B cell (primary cell): ENCODE results near the gene IL17B. TPM values are rescaled to one million over a fixed set of nuclear protein-coding genes. Genes with fewer than 3 reads are reported as not detected.

Experiments
- ATAC-seq: fragments of 200-7000 bp; cut with Tn5 transposase; one replicate; pipeline ENCODE4 v1.10.0; 2021; ENCODE audit warnings: low read depth, mild to moderate bottlenecking, moderate number of reproducible peaks, moderate library complexity
- CTCF ChIA-PET: fragments of 350-600 bp; sonication (Branson Sonifier 250); formaldehyde crosslinking; loops from one replicate; lab custom pipeline; 2021; ENCODE audit warnings: antibody characterized with exemption, inconsistent platforms; lab: Charles Lee
- POLR2A ChIA-PET: fragments of 350-600 bp; sonication (Branson Sonifier 250); formaldehyde crosslinking; loops from one replicate; lab custom pipeline; 2021; ENCODE audit warnings: antibody characterized with exemption; lab: Charles Lee
- DNase-seq: peaks from one replicate; pipeline ENCODE4 v3.0.0; 2013
- H2AFZ ChIP-seq: 2 replicates; pipeline ENCODE4 v1.6.1; 2012; ENCODE audit warnings: mild to moderate bottlenecking, low read depth, low read length; ENCODE audit not compliant: insufficient read depth, poor library complexity, severe bottlenecking
- H3K27ac ChIP-seq, 2 donors: 1 replicate in 1 of 2; 2 replicates in 1 of 2; pipeline ENCODE4 v1.5.1; 2012 to 2013; ENCODE audit warnings: low read length in 2 of 2, mild to moderate bottlenecking in 2 of 2, moderate library complexity in 1 of 2
- H3K27me3 ChIP-seq, 4 experiments: fragments of 200-600 bp in 1 of 4; sonication (generic) in 1 of 4; replicated peaks in 1 of 4; 1 replicate in 2 of 4; 2 replicates in 2 of 4; pipeline versions ENCODE4 v1.6.1 to v1.7.0; 2013 to 2016; ENCODE audit warnings: low read length in 3 of 4, mild to moderate bottlenecking in 2 of 4, mixed read lengths in 1 of 4, moderate library complexity in 1 of 4; ENCODE audit not compliant: insufficient read depth in 4 of 4, control insufficient read depth in 3 of 4; ENCODE audit errors: control extremely low read depth in 1 of 4
- H3K36me3 ChIP-seq, 2 experiments: replicated peaks in 1 of 2; 1 replicate in 1 of 2; 2 replicates in 1 of 2; pipeline versions ENCODE4 v1.6.1 to v1.7.1; 2013; ENCODE audit warnings: low read length in 1 of 2; ENCODE audit not compliant: insufficient read depth in 2 of 2, control insufficient read depth in 1 of 2; ENCODE audit errors: control extremely low read depth in 1 of 2, extremely low read depth in 1 of 2
- H3K4me1 ChIP-seq, 2 donors: fragments of 200-600 bp in 1 of 2; sonication (generic) in 1 of 2; 1 replicate in 1 of 2; 2 replicates in 1 of 2; pipeline versions ENCODE4 v1.5.1 to v1.6.1; 2013 to 2017; ENCODE audit warnings: low read length in 2 of 2; ENCODE audit not compliant: control insufficient read depth in 2 of 2, insufficient read depth in 2 of 2
- H3K4me2 ChIP-seq: replicated peaks from 2 replicates; pipeline ENCODE3; 2012; ENCODE audit warnings: mild to moderate bottlenecking, low read depth, low read length; ENCODE audit not compliant: poor library complexity, severe bottlenecking
- H3K4me3 ChIP-seq, 5 experiments: fragments of 200-600 bp in 1 of 5; sonication (generic) in 1 of 5; 1 replicate in 3 of 5; 2 replicates in 2 of 5; pipeline versions ENCODE4 v1.5.1 to v1.7.0; 2011 to 2016; ENCODE audit warnings: low read length in 4 of 5, mild to moderate bottlenecking in 4 of 5, low read depth in 2 of 5, control low read depth in 1 of 5, moderate library complexity in 1 of 5; ENCODE audit not compliant: insufficient read depth in 1 of 5; ENCODE audit errors: control extremely low read depth in 1 of 5, extremely low read depth in 1 of 5
- H3K79me2 ChIP-seq: fragments of 200-600 bp; sonication (generic); one replicate; pipeline ENCODE4 v1.6.0; 2016; ENCODE audit warnings: low read length; ENCODE audit not compliant: control insufficient read depth, insufficient read depth
- H3K9ac ChIP-seq: fragments of 200-600 bp; sonication (generic); 2 replicates; pipeline ENCODE4 v1.6.1; 2017; ENCODE audit warnings: mild to moderate bottlenecking, low read length, moderate library complexity
- H3K9me3 ChIP-seq, 3 donors: one replicate each; pipeline versions ENCODE4 v1.6.1 to v1.7.1; 2013; ENCODE audit warnings: low read length in 2 of 3; ENCODE audit not compliant: control insufficient read depth in 2 of 3, insufficient read depth in 1 of 3; ENCODE audit errors: control extremely low read depth in 1 of 3
- H4K20me1 ChIP-seq: 2 replicates; pipeline ENCODE4 v1.6.0; 2012; ENCODE audit warnings: mild to moderate bottlenecking, low read length; ENCODE audit not compliant: insufficient read depth, control insufficient read depth, poor library complexity, severe bottlenecking
- H3K27ac Mint-ChIP-seq: one replicate; pipeline ENCODE4 v1.8.0; 2021; ENCODE audit warnings: mixed read lengths
- H3K27me3 Mint-ChIP-seq: one replicate; pipeline ENCODE4 v1.8.0; 2021; ENCODE audit warnings: mixed read lengths
- H3K4me1 Mint-ChIP-seq: one replicate; pipeline ENCODE4 v1.8.0; 2021; ENCODE audit warnings: mixed read lengths
- H3K4me3 Mint-ChIP-seq: one replicate; pipeline ENCODE4 v1.8.0; 2021; ENCODE audit warnings: mixed read lengths
- H3K9me3 Mint-ChIP-seq: one replicate; pipeline ENCODE4 v1.8.0; 2022; ENCODE audit warnings: mixed read lengths; ENCODE audit not compliant: insufficient read depth
- CTCF ChIP-seq: fragments of 200-600 bp; IDR thresholded peaks from one replicate; pipeline ENCODE4 v1.8.0; 2022; ENCODE audit warnings: antibody characterized with exemption, mild to moderate bottlenecking
- EZH2 ChIP-seq: IDR thresholded peaks from 2 replicates; pipeline ENCODE4 v1.6.1; 2012; ENCODE audit warnings: borderline replicate concordance, low read depth, mild to moderate bottlenecking, moderate library complexity, low read length; ENCODE audit not compliant: insufficient read depth, poor library complexity, severe bottlenecking
- WGBS: methylation state at CpG from one replicate; pipeline ENCODE4 v1.1.5; 2013; ENCODE audit warnings: missing lambda C conversion rate; ENCODE audit not compliant: insufficient coverage; 5-methylcytosine and 5-hydroxymethylcytosine counted together
- intact Hi-C: fragments of 100-400 bp; cut with micrococcal nuclease; formaldehyde crosslinking; loops from one replicate; pipeline ENCODE4 v1.10.0; 2022
- polyA plus RNA-seq: library from polyadenylated mRNA; depleted of rRNA; stranded (reverse); fragments of >200 nt; gene quantifications from 2 replicates; pipeline ENCODE4 v1.2.3, GENCODE V29; 2012
- total RNA-seq, 2 donors: library from RNA; stranded (reverse); fragments of 120-200 nt in 1 of 2; gene quantifications; 1 replicate in 1 of 2; 2 replicates in 1 of 2; pipeline versions ENCODE4 v1.2.3 to v1.2.4, GENCODE V29; 2013 to 2022

The IL17B gene
- total and polyA plus RNA-seq, 2 donors (not counting 1 experiment from before 2014, with no cell fraction given) = not detected

- no peak overlapping the region for H3K4me3 ChIP-seq
- H3K36me3 ChIP-seq = no peaks in the 10 kb centered on the region
- H2AFZ ChIP-seq = no peak overlapping the region
- H3K4me1 Mint-ChIP-seq = no peaks in the 10 kb centered on the region
- no peak overlapping the region for H3K4me3 Mint-ChIP-seq
- no peak overlapping the region for H3K27ac ChIP-seq
- intact Hi-C loops = no loop called here
- H3K27me3 Mint-ChIP-seq = peaks cover 22% of the 10 kb centered on the region
- TF ChIP-seq EZH2 (no peak), CTCF (no peak)
- WGBS = no CpG with 5 or more reads among the region's 2 CpGs
- no peak overlapping the region for H3K4me2 ChIP-seq
- no peaks in the 10 kb centered on the region for H4K20me1 ChIP-seq
- ATAC-seq = no peak
- no peak overlapping the region for H3K9ac ChIP-seq
- ChIA-PET POLR2A (no interaction called here), CTCF (interaction anchor here (0.6 kb wide), 1 partner anchor 9 kb away, joined by 3 read pairs; no protein-coding TSS in a partner anchor)
- H3K79me2 ChIP-seq = no peaks in the 10 kb centered on the region
- H3K4me1 ChIP-seq = no peaks in the 10 kb centered on the region
- peaks cover 0 to 2% (median 0%) of the 10 kb centered on the region in 3 donors for H3K9me3 ChIP-seq
- no peak overlapping the region for H3K27ac Mint-ChIP-seq
- H3K27me3 ChIP-seq = peaks cover 0 to 2% (median 0%) of the 10 kb centered on the region in 4 experiments
- no peak for DNase-seq
- no peaks in the 10 kb centered on the region for H3K9me3 Mint-ChIP-seq
These were observed 22.0 kb upstream of the IL17B start for GRCh38 chr5:149401051-149401450.

GRCh38 chr5:149400304-149400703, 21.2 kb upstream of the IL17B start:
- 96% methylated on average over 5 of the region's 6 CpGs for WGBS
- DNase-seq (no peak), ATAC-seq (no peak)
- no peak overlapping the region for H3K4me2 ChIP-seq
- ChIA-PET POLR2A (no interaction called here), CTCF (no interaction called here)
- no peaks in the 10 kb centered on the region for H3K79me2 ChIP-seq
- H3K4me3 ChIP-seq = no peak overlapping the region
- no peak overlapping the region for H3K27ac Mint-ChIP-seq
- peaks cover 17% of the 10 kb centered on the region for H3K27me3 Mint-ChIP-seq
- peaks cover 0 to 2% (median 0%) of the 10 kb centered on the region in 4 experiments for H3K27me3 ChIP-seq
- H3K9ac ChIP-seq = no peak overlapping the region
- H3K27ac ChIP-seq = no peak overlapping the region
- intact Hi-C loops = no loop called here
- peaks cover 0 to 2% (median 0%) of the 10 kb centered on the region in 3 donors for H3K9me3 ChIP-seq
- no peak overlapping the region for H2AFZ ChIP-seq
- no peaks in the 10 kb centered on the region for H4K20me1 ChIP-seq
- no peaks in the 10 kb centered on the region for H3K4me1 ChIP-seq
- no peaks in the 10 kb centered on the region for H3K9me3 Mint-ChIP-seq
- no peaks in the 10 kb centered on the region for H3K4me1 Mint-ChIP-seq
- H3K4me3 Mint-ChIP-seq = no peak overlapping the region
- H3K36me3 ChIP-seq = no peaks in the 10 kb centered on the region
- TF ChIP-seq CTCF (no peak), EZH2 (no peak)
